ENCODE results near the gene CHD9NB. TPM values are rescaled to one million over a fixed set of nuclear protein-coding genes. Genes with fewer than 3 reads are reported as not detected.

Gene CHD9NB
- total and polyA plus RNA-seq, 11 donors: 0.21 to 2.3 (median 0.65) TPM; not detected in 1

DNA sequence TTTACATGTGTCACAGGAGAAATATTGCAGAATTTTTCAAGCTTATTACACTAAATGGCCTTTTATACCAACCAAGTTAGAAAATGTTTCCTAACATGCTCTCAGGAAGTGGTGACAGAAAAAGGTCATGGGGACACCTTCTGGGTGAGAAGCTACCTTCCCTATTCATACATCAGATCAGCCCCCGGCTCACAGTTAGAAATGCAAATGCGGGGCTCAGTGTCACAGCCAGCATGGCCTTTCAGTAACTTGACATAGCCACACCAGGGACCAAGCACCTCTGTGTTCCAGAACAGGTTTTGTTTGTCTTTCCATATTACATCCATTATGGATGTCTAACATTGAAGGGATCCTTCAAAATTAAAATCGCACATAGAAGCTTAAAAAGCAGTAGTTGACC, 59.5 kb downstream of the CHD9NB start:
- Histone ChIP-seq H3K4me3 (no peak overlapping the region), H3K4me1 (no peaks in the 10 kb centered on the region), H3K27me3 (no peaks in the 10 kb centered on the region), H3K27ac (no peak overlapping the region), H3K36me3 (no peaks in the 10 kb centered on the region), H3K9me3 (no peaks in the 10 kb centered on the region)
- DNase-seq (no peak), ATAC-seq (no peak)
- 59 to 75% (median 66%) methylated on average over 3 of the region's 3 CpGs for WGBS, 4 donors
- intact Hi-C loops (cut with DNase I): no loop called here
- TF ChIP-seq, protein P1, sequence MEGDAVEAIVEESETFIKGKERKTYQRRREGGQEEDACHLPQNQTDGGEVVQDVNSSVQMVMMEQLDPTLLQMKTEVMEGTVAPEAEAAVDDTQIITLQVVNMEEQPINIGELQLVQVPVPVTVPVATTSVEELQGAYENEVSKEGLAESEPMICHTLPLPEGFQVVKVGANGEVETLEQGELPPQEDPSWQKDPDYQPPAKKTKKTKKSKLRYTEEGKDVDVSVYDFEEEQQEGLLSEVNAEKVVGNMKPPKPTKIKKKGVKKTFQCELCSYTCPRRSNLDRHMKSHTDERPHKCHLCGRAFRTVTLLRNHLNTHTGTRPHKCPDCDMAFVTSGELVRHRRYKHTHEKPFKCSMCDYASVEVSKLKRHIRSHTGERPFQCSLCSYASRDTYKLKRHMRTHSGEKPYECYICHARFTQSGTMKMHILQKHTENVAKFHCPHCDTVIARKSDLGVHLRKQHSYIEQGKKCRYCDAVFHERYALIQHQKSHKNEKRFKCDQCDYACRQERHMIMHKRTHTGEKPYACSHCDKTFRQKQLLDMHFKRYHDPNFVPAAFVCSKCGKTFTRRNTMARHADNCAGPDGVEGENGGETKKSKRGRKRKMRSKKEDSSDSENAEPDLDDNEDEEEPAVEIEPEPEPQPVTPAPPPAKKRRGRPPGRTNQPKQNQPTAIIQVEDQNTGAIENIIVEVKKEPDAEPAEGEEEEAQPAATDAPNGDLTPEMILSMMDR (IDR thresholded peaks at IDR 0.05): no peak
- TF ChIP-seq POLR2A (IDR thresholded peaks at IDR 0.05): no peak

DNA sequence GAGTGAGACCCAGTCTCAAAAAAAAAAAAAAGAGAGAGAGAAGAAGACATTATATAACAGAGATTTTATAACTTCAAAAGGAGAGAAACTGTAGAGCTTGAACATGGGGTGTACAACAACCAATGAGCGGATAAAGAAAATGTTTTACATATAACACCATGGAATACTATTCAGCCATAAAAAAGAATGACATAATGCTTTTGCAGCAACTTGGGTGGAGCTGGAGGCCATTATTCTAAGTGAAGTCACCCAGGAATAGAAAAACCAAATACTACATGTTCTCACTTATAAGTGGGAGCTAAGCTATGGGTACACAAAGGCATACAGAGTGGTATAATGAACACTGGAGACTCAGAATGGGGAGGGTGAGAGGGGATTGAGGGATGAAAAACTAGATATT, 61.1 kb downstream of the CHD9NB start:
- no peaks in the 10 kb centered on the region for H3K9me3 ChIP-seq
- ATAC-seq: no peak
- 96 to 100% (median 98%) methylated on average over 1 of the region's 1 CpG for WGBS, 4 donors
- no peaks in the 10 kb centered on the region for H3K4me1 ChIP-seq
- H3K4me3 ChIP-seq: no peak overlapping the region
- H3K36me3 ChIP-seq: no peaks in the 10 kb centered on the region
- no peaks in the 10 kb centered on the region for H3K27me3 ChIP-seq
- no peak overlapping the region for H3K27ac ChIP-seq
- no peak for DNase-seq
- intact Hi-C loops (cut with DNase I): no loop called here
- TF ChIP-seq POLR2A (IDR thresholded peaks at IDR 0.05): no peak
- TF ChIP-seq, protein P1 (IDR thresholded peaks at IDR 0.05): no peak

Other genes with a start within 250 kb of the CHD9NB start
- 10 to 100 TPM; 37.9 to 56.2 (median 44.1) TPM for gene CHD9, start 2.1 kb upstream of the CHD9NB start, total RNA-seq
- 10 to 100 TPM; 11.8 to 13.1 TPM for gene CHD9, start 2.1 kb upstream of the CHD9NB start, polyA plus RNA-seq